Iris pigment epithelial cell (primary cell): ENCODE data around the gene LGALSL.
"Not testable (repeated sequence)": the region's sequence is repeated elsewhere in the genome, so short reads cannot be mapped to it uniquely, and the experiment has no call there.

Source experiments
- DNase-seq: peaks from one replicate; pipeline ENCODE4 v3.0.0-alpha.2; 2011; ENCODE audit warnings: low read depth

Gene LGALSL

DNA sequence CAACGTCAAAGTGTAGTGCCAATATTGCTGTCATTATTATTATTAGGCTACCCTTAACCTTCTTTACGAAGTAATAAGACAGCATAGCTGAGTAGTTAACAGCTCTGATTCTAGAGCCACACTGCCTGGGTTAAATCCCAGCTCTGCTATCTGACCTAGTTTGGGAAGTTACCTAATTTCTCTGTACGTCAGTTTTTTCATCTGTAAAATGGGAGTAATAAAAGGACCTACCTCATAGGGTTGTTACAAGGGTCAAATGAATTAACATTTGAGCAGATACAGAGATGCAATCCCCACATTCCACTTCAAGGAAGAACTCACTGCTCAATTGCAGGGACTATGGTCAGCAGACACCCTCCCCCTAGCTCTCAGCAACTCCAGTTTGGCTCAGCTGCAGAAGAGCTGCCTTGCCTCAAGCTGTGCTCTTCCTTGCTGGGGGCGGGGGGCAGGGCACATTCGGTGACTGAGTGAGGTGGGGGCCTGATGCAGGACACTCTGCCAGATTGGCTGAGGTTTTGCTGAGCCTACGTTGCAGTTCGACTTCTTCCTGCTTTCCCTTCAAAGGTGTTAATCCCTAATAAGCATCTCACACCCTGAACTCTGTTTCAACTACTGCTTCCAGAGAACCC lies 11.0 kb upstream of the LGALSL start:
- no peak for DNase-seq

DNA sequence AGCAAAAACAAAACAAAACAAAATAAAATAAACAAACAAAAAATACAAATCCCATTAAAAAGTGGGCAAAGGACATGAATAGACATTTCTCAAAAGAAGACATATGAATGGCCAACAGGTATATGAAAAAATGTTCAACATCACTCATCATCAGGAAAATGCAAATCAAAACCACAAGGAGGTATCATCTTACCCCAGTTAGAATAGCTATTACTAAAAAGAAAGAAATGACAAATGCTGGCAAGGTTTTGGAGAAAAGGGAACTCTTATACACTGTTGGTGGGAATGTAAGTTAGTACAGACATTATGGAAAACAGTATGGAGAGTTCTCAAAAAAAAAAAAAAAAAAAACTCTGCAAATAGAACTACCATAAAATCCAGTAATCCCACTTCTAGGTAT lies 8.0 kb upstream of the LGALSL start:
- not testable (repeated sequence) for DNase-seq

DNA sequence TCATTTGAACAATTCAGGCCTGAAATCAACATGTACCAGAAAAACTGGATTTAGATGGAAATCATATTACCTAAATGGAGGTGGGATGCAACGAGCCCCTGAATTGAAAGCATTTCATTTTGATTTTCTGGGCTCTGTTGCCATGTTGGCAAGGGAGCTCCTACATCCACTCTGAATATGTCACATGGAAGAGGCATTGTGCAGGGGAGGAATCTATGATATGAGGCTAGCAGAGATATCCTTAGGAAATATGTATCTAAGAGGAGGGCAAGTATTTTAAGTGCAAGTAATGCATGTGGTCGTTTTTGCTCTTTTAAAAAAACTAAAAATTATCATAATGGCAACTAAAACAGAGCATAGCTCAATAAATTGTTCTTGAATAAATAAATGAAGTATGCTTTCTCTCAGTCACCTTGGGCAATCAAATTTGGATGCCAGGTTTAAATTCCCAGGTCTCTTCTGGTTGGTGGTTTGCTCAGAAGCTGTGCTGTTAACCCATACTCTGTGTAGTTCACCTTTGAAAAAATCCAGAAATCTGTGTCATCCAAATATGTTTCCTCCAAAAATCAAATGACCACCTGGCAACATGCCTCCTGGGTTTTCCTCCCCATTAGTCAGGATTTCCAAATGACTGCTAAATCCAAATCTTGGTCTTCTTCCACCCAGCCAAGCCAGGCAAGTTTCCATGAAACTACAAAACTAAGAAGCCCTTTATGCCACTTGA lies 6.5 kb upstream of the LGALSL start:
- DNase-seq = no peak

DNA sequence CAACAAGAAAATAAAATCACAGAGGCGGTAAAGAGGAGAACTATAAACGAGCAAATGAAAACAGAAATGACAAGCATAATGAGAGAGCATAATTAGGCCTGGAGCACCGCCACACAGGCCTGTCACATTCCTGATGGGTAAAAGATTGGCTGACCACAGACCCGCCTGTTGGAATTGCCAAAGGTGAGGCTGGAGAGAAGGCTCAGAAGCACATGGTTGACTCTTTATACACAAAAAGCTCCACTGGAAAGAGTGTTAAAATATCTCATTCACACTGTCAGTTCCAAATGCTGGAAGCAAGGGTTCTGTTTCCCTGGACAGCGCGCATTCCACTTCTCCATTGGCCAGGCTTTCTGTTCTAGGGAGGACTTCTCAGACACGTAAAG lies 5.9 kb upstream of the LGALSL start:
- DNase-seq = no peak

DNA sequence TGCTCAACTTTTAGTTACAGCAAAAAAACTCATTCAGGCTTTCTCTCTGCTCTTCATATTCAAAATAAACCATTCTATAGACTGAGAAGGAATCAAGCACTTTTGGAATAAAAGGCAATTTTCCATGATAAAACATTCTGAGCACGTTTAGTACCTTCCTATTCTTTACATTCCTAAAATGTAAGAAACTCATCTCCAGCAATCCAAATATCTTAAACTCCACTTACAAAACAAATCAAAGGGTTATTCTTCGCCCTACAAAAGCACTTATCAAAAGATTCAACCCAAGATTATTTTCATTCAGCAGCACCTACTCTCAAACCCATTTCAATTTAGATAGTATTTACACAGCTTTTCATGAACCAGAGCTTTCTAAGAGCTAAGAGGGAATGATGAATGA lies 2.9 kb upstream of the LGALSL start:
- no peak for DNase-seq

DNA sequence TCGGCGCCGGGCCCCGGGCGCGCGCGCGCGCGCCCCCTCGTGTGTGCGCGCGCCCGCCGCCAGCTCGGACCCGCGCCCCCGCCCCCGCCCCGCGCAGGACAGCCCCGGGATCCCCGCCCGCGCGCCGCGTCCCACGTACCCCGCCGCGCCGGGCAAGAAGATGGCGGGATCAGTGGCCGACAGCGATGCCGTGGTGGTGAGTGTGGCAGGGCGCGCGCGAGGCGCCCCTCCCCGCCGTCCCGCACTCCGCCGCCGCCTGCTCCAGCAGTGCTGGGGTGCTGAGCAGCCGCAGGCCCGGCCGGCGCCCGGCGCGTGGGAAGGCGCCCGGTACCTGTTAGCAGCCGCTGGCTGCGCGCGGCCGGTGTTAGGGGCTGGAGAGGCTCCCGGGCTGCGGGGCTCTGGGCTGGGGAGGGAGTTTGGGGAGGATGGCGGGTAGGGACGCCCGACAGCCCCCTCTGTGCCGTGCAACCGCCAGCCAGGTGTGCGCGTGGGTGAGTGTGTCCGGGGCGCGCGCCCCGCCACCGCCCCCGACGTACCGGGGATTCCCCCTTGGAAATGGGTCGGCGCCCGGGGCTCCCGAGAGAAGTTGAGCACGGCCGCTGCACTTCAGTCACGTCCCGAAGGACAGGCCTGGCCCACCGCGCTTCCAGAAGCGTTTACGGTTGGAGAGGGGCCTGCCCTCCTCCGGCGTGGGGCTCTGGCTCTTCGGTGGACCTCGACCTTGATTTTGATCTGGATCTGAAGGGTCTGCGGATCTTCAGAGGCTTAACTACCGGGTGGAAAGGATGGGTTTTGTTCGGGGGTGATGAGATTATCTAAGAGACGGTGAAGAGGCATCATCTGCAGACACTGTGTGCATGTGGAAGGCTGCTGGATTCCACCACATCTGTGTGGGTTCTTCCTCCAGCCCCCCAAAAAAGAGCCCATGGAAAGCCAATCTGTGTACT lies 697 bp downstream of the LGALSL start:
- DNase-seq = peak; percentile 59

DNA sequence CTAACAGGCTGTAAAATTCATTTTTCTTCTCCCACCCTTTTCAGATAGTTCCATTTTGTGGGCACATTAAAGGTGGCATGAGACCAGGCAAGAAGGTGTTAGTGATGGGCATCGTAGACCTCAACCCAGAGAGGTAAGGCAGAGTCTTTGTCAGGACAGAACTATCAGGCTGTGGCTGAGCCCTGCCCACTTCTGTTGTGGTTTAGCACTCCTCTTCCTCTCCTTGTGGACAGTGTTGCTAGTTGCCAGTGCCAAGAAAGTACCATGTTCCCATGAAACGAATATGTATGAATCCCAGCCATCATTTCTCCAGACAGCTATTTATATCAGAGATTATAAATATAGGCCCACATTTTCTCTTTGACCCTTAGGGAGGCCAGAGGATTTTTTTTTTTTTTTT lies 1.6 kb downstream of the LGALSL start:
- no peak for DNase-seq

DNA sequence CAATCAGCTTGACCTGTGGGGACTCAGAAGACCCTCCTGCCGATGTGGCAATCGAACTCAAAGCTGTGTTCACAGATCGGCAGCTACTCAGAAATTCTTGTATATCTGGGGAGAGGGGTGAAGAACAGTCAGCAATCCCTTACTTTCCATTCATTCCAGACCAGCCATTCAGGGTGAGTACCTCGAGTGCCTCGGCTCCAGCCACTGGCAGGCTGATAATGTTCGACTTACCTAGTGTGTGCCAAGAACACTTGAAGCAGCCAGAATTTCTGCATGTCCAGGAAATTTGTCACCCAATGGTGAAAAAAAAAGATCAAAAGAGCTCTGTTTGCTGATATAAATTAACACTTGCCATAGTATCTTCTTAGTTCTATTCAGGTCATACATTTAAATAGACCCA lies 2.3 kb downstream of the LGALSL start:
- no peak for DNase-seq

DNA sequence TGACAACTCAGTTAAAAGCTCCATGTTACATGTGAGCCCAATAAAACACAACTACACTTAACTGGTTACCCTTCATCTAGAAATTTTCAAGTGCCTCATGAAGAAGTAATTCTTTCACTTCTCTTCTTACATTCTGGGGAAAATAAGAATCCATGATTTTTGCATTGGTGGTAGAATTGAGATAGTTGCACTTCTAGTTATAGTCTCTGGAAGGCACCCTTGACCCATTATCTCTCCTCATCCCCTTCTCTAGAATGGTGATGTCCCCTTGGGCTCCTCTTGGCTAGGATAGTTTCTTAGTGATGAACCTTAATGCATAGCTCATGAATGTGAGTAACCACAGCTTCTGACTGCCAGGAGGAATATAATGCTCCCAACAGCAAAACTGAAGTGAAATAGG lies 3.6 kb downstream of the LGALSL start:
- no peak for DNase-seq

DNA sequence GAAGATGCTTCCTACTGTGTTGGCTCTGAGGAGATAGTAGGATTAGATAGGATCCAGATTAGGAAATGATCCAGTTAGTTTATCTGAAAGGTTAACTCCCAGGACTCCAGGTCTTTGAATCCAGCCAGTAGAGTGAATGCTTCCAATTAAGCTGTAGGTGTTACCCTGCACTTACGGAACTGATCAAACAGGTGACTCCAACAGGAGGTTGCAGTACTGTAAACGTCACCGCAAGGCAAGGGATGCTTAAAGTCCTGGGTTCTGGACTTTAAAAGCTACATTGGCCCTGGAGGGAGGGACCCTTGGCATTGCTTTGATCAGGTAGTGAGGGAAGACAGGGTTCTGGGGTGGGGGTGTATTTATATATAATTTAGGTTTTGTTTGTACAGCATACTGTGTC lies 5.6 kb downstream of the LGALSL start:
- DNase-seq = no peak

DNA sequence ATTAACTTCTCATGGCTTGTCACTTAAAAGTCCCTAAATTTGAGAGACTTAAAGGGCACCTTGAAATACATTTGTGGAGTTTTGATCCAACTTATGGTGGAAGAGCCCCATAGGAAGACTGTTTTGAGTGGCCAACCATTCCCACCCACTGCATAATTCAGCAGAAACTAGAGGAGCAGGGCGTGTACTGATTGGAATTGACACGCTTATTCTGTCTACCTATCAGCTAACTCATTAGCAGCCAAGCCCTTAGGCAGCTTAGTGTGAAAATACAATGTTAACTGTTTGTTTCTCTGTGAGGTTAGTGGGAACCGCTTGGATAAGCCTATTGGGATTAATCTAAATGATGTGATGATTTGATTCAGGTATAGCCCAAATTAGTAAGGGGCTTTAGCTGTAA lies 6.4 kb downstream of the LGALSL start:
- no peak for DNase-seq

DNA sequence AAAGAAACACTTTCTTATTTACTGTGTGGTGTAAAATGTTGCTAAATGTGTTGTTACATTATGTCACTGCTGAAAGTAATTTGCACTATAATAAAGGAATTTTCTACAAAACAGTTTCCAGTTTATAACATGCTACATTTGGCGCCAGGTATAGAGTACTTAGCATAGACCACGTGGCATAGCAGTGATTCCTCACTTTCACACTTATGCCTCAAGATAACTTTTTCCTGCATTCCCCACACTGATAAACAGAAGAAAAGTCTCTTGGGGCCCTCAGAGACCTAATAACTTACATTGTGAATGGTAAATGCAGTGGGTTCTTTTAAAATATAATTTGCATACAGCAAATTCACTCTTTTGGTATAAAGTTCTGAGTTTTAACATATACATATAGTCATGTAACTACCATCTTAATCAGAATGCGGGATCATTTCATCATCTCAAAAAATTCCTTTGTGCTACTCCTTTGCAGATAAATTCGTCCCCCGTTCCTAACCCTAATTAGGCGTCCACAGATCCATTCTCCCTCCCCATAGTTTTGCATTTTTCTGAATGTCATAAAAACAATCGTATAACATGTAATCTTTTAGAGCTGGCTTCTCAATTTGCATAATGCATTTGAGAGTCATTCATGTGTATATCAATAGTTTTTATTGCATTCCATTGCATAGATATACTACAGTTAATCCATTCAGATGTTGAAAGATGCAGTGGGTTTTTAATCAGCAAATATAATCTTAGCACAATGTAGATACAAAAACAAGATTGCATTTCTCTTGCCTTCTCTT lies 7.5 kb downstream of the LGALSL start:
- DNase-seq = no peak

DNA sequence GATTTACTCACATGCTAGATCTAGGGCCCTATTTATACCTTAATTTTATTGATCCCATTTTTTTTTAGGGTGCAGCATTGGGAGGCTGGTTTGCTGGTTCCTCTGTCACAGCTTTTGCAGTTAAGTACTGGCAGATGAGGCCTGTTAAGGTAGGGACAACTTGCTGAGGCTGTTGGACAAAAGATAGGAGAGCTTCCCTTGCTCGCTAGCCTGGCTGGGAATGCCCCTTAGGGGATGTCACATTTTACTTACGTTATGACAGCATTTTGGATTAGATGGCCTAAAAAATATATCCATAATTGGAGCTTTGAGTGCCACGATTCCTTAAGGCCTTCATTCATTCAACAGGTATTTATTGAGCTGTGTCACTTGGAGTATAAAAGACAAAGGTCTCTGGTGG lies 8.2 kb downstream of the LGALSL start:
- DNase-seq = no peak

DNA sequence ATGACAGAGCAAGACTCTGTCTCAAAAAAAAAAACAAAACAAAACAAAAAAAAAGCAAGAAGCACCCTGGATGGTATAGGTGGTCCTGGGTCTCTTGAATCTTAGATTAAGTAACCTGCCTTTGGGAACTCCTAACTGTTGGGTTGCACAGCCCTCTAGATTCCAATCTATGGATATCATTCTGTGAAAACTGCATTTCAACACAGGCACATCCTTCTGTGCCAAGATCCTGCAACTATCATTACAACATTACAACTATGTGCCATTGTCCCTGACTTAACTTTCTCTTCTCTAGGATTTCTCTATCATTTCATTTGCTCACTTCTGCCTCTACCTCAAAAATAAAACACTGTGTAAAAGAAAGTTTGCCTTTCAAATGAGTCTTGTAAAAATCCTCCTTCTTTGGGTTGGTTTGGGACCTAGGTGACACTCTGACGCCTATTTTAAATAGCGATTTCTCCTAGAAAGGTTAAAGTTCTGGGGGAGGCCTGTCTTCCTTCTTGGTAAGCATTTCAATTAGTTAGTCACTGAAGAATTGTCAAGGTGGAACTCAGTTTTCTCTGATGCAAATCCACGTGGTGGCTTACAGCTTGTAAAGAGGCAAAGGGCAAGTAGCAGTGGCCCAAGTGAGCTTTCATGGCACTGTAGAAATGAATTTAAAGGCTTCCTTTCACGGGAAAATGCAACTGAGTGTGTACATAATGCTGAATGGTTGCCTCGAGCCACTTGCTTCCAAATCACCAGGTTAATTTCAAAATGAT lies 9.2 kb downstream of the LGALSL start:
- DNase-seq = peak; percentile 59

DNA sequence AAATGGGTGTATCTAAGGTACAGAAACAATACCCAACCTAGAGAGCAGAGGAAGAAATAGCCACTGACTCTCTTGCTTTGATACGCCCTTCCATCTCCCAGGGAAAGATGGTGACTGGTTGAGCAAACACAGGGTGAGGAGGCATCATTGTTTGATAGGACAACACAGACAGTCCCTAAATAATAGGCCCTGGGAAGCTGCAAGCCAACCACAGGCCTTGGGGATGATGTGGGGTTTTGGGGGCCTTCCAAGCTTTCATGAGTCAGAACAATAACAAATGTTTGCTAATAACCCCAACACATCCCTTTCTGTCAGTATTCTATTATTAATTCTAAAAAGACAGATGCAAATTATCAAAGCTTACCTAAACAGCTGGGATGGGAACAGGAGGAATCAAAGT lies 9.8 kb downstream of the LGALSL start:
- DNase-seq = peak; percentile 91

DNA sequence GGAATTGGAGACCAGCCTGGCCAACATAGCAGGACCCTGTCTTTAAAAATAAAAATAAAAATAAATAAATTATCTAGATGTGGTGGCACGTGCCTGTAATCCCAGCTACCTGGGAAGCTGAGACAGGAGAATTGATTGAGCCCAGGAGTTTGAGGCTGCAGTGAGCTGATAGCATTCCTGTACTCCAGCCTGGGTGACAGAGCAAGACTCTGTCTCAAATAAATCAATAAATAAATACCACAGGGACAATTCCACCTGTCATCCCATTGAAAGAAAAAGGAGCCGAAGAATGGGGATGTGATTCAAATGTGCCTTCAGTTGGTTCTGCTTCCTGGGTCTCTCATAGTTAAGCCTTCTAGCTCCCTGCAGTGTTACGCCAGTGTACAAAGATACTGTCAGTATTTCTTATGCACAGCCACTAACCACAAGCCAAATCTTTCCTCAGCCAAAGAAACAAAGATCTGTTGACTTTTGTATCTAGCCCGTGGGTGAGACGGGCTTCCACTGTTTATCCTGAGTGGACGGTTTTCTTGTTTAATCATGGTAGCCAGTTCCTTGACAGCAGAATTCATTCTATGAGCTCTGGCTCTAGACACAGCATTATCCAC lies 12.6 kb downstream of the LGALSL start:
- DNase-seq = no peak

DNA sequence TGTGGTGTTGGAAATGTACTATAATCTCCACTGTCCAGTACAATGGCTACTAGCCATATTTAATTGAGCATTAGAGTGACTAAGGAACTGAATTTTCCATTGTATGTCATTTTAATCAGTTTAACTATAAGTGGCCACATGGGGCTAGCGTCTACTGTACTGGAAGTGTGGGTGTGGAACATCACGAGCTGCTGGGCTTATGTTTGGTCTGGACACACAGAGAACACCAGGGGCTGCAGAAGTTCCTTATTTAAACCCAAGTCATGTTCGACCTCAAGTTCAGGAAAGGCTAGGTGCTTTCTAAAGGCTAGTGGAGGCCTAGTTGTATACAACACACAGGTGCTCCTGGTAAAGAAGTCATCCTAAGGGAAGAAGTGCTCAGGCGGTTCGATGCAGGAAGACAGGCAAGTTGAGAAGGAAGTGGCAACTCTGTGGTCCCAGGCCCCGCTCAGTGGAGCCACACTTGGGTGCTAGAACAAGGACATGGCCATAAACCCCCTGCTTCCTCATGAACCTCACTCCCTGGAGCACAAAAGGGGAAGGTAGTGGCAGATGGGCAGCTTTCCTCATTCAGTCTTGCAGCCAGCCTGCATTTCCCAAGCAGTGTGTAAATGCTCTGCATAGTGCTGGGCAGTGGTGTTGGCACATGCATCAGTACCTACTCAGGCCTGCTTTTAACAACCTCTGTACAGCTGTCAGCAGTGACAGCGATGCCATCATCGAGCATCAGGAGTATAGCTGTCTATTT lies 13.3 kb downstream of the LGALSL start:
- DNase-seq = no peak

DNA sequence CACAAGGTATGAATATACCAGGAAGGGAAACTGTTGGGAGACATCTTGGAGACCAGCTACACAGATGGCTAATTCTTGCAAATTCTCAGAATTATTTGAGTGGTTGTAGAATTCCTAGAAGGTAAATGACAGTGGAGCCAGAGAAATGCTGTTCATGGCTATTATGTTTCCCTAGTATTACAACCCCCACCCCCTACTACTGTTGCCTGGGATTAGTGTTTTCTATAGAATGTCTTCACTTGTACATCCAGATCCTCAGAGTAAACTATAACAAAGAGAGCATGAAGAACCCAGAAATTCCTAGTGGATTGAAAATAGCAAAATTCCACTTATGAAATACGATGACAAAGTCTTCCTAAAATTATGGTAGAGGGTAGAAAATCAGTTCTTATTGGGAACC lies 15.3 kb downstream of the LGALSL start:
- no peak for DNase-seq

DNA sequence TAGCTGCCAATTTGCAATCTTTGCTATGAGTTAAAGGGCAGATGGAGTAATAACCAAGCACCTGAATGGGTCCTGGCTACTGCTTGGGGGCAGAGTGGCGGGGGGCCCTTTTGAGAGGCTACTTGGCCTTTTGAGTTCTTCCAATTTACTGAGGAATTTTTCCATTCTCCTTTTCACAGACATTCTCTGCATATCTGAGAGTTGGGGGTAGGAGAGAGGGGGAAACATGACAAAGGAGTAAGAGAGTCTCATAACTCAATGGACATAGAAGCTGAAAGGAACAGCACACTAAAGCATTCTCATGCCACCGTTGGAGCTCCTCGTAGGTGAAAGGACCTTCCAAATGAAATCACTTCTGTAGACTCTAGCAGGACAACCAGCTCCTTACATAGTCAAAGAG lies 16.1 kb downstream of the LGALSL start:
- DNase-seq = no peak

DNA sequence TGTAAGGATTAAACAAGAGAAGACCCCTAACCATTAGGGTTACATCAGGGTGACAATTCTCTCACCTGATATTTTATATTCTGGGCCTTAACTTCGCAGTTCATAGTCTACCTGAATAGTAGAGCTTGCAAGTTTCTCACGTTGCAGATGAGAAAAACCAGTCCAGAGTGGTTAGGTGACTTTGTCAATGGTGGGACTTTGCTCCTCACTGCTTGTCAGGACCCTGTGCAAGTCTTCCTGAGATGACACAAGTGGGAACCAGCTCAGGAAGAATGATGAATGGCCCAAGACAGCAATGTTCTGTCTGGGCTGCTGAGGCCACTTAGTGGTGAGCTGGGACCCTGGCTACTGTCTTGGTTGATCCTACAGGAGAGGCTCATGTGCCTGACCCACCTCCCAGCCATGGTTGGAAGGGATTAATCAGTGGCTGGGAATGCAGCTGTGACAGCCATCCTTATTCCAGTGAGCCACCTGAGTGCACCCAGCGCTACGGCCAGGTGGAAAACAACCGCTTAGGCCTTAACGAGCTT lies 16.9 kb downstream of the LGALSL start:
- DNase-seq = no peak
